NCI-H2171 (cell line): Measurements from ENCODE around the gene INPP5K.
A peak's percentile ranks its signal among the peaks of the same experiment; 100 is the strongest.
"Not testable (repeated sequence)": the region's sequence is repeated elsewhere in the genome, so short reads cannot be mapped to it uniquely, and the experiment has no call there.

Source experiments
- DNase-seq: peaks from one replicate; lab custom pipeline; 2025; lab: John Stamatoyannopoulos, UW

The INPP5K gene

GRCh38 chr17:1546292-1546922, 30.0 kb upstream of the INPP5K start:
- DNase-seq, result no peak

DNA sequence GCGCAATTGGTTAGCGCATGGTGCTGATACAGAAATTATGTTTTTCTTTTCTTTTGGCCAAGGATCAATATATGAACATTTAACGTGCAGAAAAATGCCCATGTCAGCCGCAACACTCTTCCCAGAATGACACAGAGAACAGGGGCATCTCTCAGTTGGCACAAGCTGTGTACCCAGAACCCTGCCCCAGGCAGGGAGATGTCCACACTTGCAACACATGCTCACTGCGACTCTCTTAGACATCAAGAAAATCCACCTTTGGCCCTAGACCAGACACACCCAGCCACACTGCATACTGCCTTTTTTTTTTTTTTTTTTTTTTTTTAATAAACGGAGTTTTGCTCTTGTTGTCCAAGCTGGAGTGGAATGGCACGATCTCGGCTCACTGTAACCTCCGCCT, 29.2 kb upstream of the INPP5K start:
- DNase-seq, result no peak

- DNase-seq, result no peak
Observed at GRCh38 chr17:1542316-1542715, 25.9 kb upstream of the INPP5K start.

DNA sequence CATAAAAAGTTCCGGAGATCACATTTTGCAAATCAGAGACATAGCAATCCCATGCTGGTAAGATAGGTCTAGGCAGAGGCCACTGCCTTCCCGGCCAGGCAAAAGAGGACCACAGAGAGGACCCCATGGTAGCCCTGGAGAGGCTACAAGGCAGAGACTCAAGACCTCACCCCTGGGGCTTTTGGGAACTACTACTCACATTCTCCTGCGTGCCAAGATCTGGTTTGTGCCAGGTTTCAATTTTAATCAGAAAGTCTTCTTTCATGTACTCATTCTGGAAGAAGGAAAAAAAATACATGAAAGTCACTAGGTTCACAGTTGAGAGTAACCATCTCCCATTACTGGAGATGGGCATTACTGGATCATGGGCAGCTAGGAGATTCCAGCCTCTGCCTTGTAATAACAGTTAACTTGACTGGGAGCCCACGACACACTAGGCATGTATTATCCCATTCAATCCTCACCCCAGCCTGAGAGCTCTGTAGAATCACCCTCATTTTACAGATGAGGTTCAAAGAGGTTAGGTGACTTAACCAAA, 25.0 kb upstream of the INPP5K start:
- no peak for DNase-seq

DNA sequence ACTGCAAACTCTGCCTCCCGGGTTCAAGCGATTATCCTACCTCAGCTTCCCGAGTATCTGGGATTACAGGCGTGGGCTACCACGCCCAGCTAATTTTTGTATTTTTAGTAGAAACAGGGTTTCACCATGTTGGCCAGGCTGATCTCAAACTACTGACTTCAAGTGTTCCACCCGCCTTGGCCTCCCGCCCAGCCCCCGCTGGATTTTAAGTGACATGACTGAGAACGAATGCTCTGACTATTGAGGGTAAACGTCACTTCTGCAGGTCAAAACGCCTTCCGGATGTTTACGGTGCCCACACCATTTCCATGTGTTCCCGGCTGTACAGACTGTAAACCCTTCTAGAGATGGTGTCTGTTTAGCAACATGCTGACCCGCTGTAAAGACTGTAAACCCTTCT, 23.4 kb upstream of the INPP5K start:
- DNase-seq, result no peak

GRCh38 chr17:1535737-1536136, 19.3 kb upstream of the INPP5K start:
- DNase-seq, result no peak

DNA sequence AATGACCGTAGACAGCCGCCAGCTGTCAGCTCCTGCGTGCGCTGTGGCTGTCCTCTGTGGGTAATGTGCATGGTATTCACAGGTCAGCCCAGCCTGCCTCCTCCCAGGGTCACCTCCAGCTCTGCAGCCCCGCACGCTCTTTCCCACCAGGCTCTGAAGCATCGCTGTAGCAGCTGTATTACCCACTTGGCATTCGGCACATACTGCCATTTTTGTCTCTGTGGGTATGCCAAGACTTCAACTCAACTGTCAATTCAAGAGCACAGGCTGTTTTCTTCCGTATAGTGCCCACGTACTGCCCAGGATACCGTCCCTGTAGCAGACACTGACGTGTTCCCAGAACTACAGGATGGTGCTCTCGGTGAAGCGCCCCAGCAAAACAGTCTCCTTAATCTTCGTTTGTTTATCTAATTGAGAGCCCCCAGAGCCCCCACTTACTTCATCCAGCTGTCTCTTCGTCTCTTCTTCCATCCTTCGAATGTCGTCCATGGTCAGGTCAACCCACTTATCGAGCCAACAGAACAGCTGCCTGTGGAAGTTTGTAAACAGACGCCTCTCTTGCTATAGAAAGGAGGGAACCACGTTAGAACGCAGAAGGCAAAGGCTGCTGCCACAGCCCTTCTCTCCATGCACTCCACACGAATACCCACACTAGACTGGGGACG, 17.4 kb upstream of the INPP5K start:
- DNase-seq, result no peak

DNA sequence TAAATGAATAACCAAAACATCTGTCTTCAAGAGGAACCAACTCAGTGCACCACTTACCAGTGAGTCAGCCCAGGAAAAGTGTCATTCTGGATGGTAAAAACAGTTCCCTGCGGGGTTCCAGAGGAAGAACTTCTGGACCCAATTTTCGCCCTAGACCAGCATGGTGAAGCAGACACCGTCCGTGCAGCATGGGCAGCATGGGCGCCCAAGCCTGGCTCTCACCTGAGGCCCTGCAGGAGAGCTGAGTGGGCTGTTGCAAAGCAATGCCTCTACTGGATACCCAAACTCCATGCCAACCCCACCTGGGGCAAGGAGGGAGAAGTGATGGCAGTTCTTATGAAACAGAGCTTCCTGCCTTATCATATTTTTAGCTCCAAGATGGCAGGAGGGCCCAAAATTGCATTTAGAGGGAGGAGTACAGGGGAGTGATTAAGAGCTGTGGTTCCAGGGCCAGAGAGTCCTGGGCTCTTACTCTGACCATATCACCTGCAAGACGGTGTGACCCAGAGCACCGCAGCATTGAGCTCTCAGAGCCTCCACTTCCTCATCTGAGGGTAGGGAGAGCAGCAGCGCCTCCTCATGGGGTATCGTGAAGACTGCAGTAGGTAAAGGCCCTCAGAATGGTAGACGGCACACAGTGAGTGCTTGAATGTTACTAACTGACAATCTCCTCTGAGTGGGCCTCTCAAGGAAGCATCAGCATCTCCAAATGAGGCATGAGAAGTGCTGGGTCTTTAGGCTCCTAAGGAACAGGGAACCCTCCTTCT, 16.6 kb upstream of the INPP5K start:
- no peak for DNase-seq

DNA sequence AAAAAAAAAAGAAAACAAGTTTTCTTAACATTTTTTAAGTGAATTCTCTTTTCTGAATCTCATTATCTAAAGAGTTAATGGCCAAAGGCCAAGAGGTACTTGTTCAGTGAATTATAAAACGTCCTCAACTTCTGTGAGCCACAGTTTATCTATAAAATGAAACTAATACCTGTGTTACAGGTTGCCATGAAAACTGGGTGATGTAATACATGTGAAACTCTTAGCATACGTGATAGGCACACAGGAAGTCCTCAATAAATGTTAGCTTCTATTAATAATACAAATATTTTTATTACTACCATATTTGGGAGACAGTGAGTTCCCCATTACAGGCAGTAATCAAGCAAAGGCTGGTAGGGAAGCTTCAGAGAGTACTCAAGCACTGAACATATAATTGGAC, 13.5 kb upstream of the INPP5K start:
- DNase-seq, result no peak

- DNase-seq, result not testable (repeated sequence)
Observed at GRCh38 chr17:1526876-1527275, 10.5 kb upstream of the INPP5K start.

GRCh38 chr17:1522626-1523025, 6.2 kb upstream of the INPP5K start:
- DNase-seq, result no peak

- no peak for DNase-seq
Observed at GRCh38 chr17:1521086-1521640, 4.8 kb upstream of the INPP5K start.

DNA sequence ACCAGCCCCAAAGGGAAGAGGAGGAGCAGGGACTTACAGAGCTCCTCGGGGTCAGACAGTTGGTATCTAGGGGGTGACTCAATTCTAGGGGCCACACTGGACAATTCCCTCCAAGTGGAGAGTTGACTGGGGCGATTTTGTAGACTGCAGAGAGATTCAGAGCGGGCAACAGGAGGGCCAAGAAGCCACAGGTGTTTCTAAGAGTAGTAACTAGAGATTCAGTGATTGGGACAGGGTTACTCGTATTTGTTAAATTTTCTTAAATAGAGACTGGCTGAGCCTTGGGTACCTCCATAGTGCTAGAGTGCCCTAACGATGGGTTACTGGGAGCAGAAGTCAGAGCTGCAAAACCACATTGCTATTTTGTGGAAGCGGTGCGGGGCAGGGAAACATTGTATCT, 3.3 kb upstream of the INPP5K start:
- DNase-seq, result no peak

GRCh38 chr17:1518410-1518809, 2.0 kb upstream of the INPP5K start:
- no peak for DNase-seq

DNA sequence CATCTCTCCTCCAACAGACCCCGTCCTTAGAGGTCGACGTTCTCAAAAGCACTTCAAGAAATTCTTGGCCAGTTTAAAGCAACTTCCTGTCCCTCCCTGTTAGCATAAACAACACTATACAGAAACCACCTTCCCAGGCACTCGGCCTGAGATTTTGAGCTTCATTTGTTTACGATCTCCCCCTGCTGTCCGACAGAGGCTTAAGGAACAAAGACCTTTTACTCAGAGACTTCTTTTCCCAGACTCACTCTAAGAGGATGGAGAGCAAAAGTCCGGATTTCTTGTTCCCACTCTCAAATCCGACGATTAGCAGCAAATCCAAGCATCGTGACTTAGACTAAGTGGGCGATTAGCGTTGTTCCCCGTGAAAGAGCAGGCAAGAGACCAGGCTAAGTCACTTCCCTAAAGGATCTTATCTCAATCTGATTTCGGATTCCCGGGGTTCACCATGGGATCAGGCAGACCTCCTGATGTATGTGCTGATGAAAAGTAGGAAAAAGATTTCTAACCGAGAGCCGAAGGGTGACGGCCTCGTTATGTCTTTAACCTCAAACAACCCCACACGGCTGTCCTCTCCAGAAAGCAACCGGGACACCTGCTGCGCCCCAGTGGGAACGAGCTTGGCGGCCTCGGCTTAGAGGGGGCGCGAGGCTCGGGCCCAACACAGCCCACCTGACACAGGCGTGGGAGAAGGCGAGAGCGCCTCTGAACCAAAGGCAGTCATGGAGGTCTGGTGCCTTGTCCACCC, 598 bp downstream of the INPP5K start:
- DNase-seq, result peak; percentile 38

DNA sequence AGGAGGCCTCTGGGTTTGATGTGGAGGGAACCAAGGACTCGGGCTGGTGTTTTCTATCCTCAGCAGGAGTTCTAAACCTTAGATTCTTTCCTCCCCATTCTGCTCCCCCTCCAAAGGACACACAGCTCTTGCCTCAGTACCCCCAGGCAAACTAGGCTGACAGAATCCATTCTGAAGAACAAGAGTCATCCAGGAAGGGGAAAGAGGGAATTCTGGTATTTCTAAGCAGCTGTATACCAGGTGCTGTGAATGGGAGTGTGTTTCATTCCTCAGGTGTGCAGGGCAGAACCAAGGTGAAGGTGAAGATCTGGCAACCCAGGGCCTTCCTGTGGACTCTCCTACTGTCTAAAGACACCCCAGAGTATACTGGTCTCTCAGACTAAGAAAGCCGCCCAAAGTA, 4.1 kb downstream of the INPP5K start:
- no peak for DNase-seq

- DNase-seq, result no peak
Observed at GRCh38 chr17:1511756-1512321, 4.6 kb downstream of the INPP5K start.

DNA sequence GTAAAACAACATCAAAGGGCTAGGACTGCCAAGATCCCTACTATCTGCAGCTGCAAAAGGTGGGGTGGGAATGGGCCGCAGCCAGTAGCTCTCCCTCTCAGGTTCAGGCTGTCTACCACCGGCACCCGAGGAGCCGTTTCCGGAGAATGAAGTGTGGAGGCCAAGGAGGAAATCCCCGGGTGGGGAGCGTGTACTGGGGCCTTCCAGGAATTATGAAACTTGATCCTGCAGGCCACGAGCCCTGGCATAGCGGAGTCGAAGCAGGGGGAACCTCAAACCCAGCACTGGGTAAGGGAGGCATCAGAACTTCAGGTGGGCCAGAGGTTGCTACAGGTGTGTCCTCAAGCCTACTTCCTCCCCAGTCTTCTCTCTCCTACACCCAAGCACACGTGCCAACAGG, 5.1 kb downstream of the INPP5K start:
- DNase-seq, result no peak

DNA sequence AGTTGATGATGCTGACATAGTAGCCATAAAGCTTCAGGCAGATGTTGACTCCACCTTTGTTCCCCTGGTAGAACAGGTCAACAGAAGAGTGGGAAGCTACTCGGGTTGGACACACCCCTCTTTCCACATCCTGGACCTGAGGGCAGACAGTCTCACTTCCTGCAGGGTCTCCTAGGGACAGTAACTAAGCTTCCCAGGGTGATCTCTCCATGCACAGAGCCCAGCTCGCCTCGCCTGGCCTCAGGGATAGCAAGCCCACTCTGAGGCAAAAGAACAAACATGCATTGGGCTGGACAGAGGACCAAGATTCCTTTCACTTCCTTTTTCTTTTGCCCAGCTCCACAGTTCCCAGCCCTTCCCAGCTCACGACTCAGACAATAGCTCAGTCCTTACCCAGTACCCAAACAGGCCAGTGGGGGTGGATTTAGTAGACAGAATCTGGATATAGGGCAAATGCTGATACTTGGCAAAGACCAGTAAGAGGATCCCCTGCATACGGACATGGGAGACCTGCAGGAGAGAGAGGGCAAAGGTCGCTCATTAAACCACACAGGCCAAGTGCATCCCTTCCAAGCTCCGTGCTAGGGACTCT, 7.0 kb downstream of the INPP5K start:
- no peak for DNase-seq

GRCh38 chr17:1508709-1509108, 7.7 kb downstream of the INPP5K start:
- DNase-seq, result not testable (repeated sequence)

DNA sequence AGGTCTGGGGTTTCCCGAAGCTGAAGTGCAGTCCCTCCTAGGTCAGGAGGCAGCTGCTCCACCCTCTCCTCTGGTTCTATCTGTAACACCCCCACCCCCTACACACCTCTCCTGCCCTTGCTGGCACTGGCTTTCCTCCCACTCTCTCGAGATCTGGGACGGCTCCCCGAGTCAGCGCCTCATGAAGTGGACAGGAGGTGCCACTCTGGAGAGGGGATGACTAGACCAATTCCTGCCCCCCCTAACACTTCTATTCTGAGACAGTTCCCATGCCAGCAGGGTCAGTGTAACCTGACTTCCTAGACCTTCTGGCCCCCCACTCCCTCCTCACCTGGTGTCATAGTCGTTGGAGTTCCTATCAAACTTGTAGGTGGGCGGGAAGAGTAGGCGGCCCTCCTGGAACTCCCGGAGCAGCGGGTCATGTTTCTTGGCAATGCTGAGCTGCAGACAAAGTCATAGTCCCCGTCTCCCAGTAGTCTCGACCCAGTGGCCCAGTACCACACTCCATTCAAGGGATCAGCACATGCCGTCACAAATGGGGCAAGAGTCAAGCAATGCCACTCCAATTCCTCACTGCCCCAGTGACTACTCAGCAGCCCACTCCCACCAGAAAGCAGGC, 9.7 kb downstream of the INPP5K start:
- DNase-seq, result no peak
